Measurements from ENCODE around the gene MCHR1.

GRCh38 chr22:40681451-40681850, 2.2 kb downstream of the MCHR1 start:
- TF ChIP-seq CTCF (IDR thresholded peaks at IDR 0.05) (no peak), POLR2A (IDR thresholded peaks at IDR 0.05) (no peak)
